Measurements from ENCODE around the gene FPR3.

GRCh38 chr19:51788029-51788428, 6.9 kb upstream of the FPR3 start:
- TF ChIP-seq CTCF (IDR thresholded peaks at IDR 0.05) (no peak), POLR2A (IDR thresholded peaks at IDR 0.05) (no peak), POLR2AphosphoS5 (IDR thresholded peaks at IDR 0.05) (no peak), EP300 (IDR thresholded peaks at IDR 0.05) (no peak)

Measured in sigmoid colon (tissue), 4 donors.